Fibroblast of skin of left biceps (primary cell): ENCODE results near the gene CTNND2.
"Not testable (repeated sequence)": the region's sequence is repeated elsewhere in the genome, so short reads cannot be mapped to it uniquely, and the experiment has no call there.

Experiments
- DNase-seq, 2 experiments: peaks; one replicate each; pipeline ENCODE4 v3.0.0-alpha.2; 2013; ENCODE audit warnings: low read depth in 2 of 2

CTNND2 gene

GRCh38 chr5:11040345-11040744 is 863.9 kb downstream of the CTNND2 start:
- DNase-seq: no peak

DNA sequence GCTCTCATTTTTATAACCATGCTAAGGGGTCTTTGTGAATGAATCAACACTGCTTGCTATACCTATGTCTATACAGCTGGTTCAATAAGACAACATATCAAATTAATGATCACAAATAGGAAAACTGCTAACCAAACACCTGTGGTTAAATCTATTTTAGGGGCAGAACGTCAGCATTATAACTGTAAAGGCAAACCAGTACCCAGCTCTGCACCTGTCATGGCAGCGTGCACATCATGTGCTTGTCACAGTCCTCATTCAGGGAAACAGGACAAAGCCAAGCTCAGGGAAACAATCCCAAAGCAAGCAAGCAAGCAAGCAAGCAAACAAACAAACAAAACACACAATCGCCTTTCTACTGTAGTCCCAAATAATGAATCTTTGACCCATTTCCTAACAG is 865.5 kb downstream of the CTNND2 start:
- no peak for DNase-seq

- no peak for DNase-seq
Observed at GRCh38 chr5:11037941-11038340, 866.3 kb downstream of the CTNND2 start.

DNA sequence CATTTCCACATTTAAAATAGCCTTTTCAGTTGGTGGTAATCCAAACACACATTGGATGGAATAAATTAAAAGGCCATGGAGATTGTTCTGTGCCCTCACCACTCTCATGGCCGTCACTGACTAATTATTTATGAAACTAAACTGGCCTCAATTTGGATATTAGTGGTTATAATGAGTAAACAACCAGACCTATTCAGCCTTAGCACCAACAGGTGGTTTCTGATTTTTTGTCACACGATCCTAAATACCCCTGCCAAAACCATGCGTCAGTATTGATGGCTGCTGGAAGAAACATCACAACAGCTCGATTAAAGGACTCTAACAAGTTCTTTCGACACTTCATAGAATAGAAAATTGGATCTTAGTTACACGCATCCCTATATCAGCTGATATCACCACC is 867.2 kb downstream of the CTNND2 start:
- no peak for DNase-seq

GRCh38 chr5:11030671-11031070 is 873.6 kb downstream of the CTNND2 start:
- no peak for DNase-seq

GRCh38 chr5:11027660-11028059 is 876.6 kb downstream of the CTNND2 start:
- DNase-seq: no peak

- DNase-seq: no peak
Observed at GRCh38 chr5:11026543-11026942, 877.7 kb downstream of the CTNND2 start.

- DNase-seq: no peak
Observed at GRCh38 chr5:11023945-11024344, 880.3 kb downstream of the CTNND2 start.

GRCh38 chr5:11013793-11014192 is 890.5 kb downstream of the CTNND2 start:
- no peak for DNase-seq

- DNase-seq: no peak
Observed at GRCh38 chr5:11012295-11012694, 892.0 kb downstream of the CTNND2 start.

GRCh38 chr5:11010429-11011210 is 893.6 kb downstream of the CTNND2 start:
- DNase-seq: no peak

GRCh38 chr5:11009576-11009975 is 894.7 kb downstream of the CTNND2 start:
- no peak for DNase-seq

DNA sequence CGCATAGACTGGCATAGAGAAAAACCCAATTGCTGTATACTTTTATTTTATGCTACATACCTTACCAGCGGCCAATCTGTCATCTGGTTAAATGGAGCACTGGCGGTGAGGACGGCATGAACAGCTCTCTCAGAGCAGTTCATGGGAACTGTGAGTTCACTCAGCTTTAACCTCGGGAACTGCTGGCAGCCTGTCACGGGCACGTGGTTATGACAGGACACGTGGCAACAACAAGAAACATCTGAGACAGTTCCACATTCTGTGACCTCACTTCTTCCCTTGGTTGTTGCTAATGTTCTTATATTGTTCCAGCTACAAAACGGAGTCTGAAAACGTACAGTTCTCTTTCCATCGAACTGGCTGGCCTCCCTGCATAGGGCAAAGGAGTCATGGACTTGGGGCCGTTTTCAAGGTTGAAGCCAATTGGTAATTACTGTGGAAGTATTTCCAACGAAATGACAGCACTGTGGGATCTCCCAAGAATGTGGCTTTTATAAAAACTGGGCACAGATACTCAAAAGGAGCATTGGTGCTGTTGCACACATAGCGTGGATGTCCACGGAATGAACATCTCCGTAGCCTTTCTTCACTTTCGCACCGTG is 896.9 kb downstream of the CTNND2 start:
- DNase-seq: no peak

- DNase-seq: not testable (repeated sequence)
Observed at GRCh38 chr5:11004523-11004922, 899.7 kb downstream of the CTNND2 start.

DNA sequence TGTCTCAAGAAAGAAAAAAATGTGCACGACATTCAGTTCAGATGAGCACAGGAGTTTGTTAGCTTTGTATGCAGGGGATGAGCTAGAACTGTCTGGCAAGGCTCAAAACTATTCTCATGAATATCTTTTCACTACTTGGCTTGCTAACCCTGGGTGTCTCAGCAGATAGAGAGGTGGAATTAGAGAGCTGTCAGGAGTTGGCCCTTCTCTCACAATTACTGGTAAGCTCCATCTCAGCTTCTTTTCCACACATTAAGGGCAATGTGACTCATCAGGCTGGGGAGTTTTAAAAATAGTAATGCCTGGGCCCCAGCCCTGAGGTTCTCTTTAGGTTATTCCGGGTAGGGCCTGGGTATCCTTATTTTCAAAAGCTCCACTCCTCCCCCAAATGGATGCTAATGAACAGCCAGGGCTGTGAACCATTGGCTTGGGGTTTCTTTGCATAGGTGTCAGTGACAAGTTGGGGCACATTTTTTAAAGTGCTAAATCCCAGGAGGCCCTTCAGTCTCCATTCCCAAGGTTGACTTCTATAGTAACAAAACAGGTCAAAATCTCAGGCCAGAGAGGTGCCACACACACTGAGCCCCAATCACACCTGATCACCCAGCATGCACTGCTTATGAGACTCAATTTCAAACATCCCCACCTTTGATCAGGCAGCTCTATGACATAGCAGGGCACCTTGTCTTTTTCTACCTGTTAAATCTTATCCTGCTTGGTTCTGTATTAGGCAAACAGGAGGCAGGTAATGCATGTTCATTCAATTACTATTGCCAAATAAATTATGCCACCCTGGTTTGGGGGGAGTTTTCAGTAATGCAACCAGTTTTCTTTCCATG is 903.5 kb downstream of the CTNND2 start:
- DNase-seq: no peak

DNA sequence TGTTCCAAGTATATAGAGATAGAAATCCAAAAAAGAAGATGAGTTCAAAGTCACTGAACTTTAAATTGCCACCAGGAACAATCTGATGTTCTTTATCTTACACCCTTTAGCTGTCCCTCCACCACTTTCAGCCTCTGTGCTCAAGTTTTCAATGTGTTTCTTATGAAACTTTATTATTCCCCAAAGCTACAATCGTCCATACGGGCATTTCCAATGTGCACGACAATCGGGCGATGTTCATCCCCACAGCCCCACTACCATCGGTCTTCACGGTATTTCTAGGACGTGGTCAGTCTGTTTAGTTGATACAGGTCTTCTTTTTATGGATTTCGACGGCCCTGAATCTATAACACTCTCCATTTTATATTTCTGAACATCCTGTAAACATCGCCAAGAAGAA is 904.5 kb downstream of the CTNND2 start:
- no peak for DNase-seq

DNA sequence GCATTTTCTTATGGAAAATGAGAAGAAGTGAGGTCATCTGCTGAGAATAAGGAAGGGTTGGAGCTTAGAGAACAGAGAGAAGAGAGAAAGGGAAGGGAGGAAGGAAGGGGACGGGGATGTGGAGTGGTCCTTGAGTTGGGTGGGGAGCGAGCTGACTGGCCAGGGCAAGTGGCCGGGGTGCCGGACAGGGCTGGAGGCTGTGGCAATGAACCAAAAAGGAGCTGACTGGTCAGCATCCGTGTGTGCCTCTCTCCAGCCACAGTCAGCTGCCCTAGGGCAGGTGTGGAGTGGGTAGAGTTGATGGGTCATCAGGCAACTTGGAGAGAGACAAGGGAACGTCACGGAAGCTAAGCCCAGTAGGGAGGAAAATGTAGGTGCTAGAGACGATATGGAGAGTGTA is 908.4 kb downstream of the CTNND2 start:
- no peak for DNase-seq

DNA sequence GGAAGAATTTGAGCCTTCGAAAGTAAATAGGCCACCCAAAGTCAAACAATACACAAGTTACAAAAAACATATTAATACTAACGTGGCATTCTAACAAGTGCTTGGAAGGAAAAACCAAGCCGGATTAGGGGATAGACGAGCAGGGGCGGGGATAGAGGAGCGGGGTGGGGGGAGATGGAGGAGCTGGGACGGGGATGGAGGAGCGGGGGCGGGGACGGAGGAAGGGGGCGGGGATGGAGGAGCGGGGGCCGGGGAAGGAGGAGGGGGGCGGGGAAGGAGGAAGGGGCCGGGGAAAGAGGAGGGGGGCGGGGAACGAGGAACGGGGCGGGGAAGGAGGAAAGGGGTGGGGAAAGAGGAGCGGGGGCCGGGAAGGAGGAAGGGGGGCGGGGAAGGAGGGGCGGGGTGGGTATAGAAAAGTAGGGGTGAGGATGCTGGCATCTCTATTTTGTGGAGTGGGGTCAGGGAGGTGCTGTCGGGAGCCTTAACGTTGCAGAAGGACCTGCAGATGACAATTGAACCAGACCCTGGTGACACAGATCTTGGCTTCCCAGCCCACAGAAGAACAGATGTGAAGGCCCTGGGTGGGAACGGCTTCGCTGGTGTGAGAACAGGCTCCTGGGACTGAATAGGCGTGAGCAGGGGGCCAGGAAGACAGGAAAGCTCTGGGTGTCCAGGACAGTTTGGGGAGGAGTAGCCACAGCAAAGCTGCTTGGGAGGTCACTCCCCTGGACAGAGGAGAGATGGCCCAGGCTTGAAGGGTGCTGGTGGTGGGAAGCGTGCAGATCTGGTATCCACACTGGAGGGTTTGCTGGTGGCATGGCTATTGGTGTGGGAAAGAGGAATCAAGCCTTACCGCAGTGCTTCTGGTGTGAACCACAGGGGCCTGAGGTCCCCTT is 909.9 kb downstream of the CTNND2 start:
- DNase-seq: no peak

GRCh38 chr5:10990634-10991033 is 913.6 kb downstream of the CTNND2 start:
- DNase-seq: no peak

GRCh38 chr5:10989577-10990263 is 914.5 kb downstream of the CTNND2 start:
- no peak for DNase-seq

GRCh38 chr5:10988622-10989021 is 915.6 kb downstream of the CTNND2 start:
- no peak for DNase-seq
